ENCODE measurements around the gene NELFE.
"Not testable (repeated sequence)": the region's sequence is repeated elsewhere in the genome, so short reads cannot be mapped to it uniquely, and the experiment has no call there.

The NELFE gene

DNA sequence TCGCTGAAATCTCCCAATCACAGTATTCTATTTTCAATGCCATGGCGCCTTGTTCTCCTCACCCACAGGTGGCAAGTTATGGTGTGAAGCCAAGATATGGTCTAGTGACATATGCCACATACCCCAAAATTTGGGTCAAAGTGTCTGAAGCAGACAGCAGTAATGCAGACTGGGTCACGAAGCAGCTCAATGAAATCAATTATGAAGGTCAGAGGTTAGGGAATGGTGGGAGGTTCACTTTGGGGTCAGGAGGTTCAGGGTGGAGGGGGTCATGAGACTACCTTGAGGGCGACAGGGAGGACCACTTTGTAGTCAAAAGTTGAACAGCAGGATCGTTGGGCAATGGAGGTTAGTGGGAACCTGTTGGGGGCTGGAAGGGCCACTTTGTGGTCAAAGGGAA lies 10.5 kb downstream of the NELFE start:
- DNase-seq, result no peak

DNA sequence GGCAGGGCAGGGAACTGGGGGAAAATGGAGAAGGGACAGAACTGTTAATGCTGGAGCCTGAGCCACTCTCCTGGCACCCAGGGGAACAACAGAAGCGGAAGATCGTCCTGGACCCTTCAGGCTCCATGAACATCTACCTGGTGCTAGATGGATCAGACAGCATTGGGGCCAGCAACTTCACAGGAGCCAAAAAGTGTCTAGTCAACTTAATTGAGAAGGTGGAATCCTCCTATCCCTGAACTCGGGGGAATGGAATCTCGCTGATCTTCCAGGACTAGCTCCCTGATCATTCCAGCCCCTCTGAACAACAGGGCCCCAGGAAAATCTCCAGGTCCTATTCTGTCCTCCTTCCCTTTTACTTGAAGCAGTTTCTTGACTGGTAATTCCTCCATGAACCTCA lies 10.9 kb downstream of the NELFE start:
- no peak for DNase-seq

DNA sequence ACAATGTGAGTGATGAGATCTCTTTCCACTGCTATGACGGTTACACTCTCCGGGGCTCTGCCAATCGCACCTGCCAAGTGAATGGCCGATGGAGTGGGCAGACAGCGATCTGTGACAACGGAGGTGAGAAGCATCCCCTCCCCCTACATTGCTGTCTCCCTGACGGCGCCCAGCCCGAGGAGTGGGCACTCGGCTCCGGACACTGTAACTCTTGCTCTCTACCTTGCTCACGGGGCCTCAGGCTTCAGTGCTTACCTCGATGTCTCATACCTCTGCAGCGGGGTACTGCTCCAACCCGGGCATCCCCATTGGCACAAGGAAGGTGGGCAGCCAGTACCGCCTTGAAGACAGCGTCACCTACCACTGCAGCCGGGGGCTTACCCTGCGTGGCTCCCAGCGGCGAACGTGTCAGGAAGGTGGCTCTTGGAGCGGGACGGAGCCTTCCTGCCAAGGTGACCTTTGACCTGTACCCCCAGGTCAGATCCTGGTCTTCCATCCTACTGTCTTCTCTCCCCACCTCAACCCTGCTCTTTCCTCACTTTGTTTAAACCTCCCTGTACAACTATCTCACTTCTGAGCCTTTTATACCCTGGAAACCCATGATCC lies 11.6 kb downstream of the NELFE start:
- DNase-seq, result no peak

DNA sequence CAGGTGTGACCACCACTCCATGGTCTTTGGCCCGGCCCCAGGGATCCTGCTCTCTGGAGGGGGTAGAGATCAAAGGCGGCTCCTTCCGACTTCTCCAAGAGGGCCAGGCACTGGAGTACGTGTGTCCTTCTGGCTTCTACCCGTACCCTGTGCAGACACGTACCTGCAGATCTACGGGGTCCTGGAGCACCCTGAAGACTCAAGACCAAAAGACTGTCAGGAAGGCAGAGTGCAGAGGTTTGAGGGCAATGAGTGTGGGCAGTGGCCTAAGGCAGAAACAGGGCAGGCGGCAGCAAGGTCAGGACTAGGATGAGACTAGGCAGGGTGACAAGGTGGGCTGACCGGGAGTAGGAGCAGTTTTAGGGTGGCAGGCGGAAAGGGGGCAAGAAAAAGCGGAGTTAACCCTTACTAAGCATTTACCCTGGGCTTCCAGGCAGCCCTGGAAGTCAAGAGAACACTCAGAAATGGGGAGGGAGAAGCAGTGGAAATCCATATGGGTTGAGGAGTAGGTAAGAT lies 12.3 kb downstream of the NELFE start:
- DNase-seq, result no peak

DNA sequence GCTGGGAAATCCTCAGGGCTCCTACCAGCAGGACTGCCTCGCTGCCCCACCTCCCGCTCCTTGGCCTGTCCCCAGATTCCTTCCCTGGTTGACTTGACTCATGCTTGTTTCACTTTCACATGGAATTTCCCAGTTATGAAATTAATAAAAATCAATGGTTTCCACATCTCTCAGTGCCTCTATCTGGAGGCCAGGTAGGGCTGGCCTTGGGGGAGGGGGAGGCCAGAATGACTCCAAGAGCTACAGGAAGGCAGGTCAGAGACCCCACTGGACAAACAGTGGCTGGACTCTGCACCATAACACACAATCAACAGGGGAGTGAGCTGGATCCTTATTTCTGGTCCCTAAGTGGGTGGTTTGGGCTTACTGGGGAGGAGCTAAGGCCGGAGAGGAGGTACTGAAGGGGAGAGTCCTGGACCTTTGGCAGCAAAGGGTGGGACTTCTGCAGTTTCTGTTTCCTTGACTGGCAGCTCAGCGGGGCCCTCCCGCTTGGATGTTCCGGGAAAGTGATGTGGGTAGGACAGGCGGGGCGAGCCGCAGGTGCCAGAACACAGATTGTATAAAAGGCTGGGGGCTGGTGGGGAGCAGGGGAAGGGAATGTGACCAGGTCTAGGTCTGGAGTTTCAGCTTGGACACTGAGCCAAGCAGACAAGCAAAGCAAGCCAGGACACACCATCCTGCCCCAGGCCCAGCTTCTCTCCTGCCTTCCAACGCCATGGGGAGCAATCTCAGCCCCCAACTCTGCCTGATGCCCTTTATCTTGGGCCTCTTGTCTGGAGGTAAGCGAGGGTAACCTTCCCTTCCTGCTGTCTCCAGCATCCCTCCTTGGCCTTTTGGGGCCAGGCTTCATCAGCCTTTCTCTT lies 13.0 kb downstream of the NELFE start, which contains the start of gene CFB:
CFB (plus strand) TSS at position 589 of the 863 bp plus-strand sequence; CDS start at position 716, 127 bp downstream.
- DNase-seq, result no peak

DNA sequence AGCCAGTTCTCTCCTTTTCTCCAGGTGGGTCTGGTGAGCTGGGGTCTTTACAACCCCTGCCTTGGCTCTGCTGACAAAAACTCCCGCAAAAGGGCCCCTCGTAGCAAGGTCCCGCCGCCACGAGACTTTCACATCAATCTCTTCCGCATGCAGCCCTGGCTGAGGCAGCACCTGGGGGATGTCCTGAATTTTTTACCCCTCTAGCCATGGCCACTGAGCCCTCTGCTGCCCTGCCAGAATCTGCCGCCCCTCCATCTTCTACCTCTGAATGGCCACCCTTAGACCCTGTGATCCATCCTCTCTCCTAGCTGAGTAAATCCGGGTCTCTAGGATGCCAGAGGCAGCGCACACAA lies 13.6 kb downstream of the NELFE start:
- no peak for DNase-seq

DNA sequence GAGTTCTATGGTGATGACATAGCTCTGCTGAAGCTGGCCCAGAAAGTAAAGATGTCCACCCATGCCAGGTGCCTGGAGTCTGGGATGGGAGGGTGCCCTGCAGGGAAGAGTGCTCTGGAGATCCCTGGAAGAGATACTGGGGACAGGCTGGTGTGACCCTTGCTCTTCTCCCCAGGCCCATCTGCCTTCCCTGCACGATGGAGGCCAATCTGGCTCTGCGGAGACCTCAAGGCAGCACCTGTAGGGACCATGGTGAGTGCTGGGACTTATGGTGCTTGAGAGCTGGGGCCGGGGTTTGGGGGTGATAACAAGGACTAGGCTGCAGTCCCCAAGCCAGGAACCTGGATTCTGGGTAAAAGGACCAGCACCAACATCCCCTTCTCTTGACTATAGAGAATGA lies 15.0 kb downstream of the NELFE start:
- no peak for DNase-seq

DNA sequence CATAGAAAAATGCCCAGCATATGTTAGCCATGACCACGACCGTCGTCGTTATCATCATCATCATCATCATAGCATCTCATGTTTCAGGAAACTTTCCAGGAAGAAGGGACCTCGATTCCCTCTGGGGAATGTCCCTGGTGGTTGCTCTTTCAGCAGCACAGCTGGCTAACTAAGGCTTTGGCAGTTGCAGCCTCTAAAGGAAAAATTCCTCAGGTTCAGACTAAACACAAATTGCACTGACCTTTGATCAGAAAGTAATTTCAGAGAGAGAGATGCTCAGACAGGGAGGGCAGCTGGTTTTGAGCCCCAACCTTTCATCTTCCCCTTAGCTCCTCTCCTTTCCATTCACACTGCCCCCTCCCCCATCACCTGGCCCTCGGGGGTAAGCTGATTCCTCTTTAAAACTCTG lies 18.5 kb downstream of the NELFE start:
- no peak for DNase-seq

DNA sequence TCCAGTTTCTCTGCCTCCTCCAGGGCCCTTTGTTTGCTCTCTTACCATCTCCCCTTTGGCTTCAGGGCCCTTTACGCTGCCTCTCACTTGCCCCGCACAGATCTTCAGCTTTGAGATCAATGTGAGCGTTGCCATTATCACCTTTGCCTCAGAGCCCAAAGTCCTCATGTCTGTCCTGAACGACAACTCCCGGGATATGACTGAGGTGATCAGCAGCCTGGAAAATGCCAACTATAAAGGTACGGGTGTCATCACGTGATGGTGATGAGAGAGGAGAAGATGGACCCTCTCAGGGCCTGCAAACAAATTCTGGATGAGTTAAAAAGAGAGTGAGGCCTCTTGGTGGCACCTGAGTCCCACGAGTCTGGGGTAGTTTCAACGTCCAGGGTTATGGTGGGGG lies 22.9 kb downstream of the NELFE start:
- DNase-seq, result no peak

DNA sequence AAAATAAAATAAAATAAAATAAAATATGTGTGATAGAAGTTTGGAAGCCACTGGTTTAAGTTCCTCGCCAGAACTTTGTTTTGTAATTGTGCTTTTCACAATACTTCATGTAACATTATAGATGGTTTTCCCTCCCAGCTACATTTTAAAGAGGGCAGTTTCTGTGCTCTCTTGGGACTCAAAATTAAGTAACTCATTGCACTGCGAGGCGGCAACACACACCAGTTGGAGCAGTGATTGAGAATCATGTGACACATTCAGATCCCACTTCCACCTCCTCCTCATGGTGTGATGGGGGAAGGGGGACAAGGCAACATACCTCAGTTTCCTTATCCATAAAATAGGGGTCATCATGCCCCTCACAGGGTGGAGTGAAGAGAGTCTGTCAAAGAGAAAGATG lies 23.8 kb downstream of the NELFE start:
- no peak for DNase-seq

DNA sequence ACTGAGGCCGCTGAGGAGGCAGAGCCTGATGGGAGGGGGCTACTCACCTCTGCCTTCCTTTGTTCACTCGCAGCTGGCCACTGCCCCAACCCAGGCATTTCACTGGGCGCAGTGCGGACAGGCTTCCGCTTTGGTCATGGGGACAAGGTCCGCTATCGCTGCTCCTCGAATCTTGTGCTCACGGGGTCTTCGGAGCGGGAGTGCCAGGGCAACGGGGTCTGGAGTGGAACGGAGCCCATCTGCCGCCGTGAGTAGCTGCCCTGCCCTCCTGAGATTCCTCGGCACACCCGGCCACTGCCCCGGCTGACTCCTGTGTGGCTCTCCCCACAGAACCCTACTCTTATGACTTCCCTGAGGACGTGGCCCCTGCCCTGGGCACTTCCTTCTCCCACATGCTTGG lies 25.2 kb downstream of the NELFE start:
- no peak for DNase-seq

DNA sequence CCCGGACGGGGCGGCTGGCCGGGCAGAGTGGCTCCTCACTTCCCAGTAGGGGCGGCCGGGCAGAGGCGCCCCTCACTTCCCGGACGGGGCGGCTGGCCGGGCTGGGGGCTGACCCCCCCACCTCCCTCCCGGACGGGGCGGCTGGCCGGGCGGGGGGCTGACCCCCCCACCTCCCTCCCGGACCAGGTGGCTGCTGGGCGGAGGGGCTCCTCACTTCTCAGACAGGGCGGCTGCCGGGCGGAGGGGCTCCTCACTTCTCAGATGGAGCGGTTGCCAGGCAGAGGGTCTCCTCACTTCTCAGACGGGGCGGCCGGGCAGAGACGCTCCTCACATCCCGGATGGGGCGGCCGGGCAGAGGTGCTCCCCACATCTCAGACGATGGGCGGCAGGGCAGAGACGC lies 26.6 kb downstream of the NELFE start:
- not testable (repeated sequence) for DNase-seq

DNA sequence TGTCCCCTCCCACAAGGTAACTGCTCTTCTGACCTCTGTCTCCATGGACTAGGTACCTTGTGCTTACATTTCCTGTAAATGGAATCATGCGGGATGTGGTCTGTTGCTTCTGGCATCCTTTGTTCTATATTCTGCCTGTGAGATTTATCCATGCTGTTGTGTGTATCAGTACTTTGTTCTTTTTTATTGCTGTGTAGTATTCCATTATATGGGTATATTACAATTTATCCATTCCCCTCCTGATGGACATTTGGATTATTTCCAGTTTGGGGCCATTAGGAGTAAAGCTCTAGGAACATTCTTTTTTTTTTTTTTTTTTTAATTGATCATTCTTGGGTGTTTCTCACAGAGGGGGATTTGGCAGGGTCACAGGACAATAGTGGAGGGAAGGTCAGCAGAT lies 27.8 kb downstream of the NELFE start:
- DNase-seq, result no peak

DNA sequence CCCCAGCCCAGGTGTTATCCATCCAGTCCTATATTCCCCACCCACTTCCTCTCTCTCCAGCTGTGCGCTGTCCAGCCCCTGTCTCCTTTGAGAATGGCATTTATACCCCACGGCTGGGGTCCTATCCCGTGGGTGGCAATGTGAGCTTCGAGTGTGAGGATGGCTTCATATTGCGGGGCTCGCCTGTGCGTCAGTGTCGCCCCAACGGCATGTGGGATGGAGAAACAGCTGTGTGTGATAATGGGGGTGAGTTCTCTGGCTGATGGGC lies 30.2 kb downstream of the NELFE start:
- no peak for DNase-seq

DNA sequence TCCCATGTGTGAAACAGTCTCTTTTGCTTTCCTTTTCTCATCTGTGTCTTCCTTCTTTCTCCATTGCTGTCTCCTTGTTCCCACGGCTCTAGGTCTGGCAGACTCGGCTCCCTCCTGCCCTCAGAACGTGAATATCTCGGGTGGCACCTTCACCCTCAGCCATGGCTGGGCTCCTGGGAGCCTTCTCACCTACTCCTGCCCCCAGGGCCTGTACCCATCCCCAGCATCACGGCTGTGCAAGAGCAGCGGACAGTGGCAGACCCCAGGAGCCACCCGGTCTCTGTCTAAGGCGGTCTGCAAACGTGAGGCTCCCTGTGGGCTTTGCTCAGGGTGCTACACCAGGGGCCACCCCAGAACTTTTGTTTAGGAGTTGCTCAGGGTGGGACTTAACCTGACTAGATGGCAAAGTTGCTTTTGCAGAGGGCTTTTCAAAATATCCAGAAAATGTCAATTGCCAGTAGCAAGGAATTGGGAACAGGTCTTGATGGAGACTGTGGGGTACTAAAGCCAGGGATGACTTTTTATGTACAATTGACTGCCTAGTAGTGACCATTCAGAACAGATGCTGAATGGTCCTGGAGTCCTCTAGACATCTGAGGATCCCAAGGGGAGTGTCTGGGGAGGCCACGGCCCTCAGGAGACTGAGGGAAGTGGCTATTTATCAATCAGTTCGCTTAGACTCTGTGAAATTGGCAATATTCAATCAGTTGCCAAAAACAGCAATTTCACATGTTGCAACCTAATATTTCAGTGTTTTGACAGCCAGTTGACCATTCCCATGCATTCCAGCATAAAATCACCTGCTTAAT lies 30.7 kb downstream of the NELFE start:
- DNase-seq, result no peak

DNA sequence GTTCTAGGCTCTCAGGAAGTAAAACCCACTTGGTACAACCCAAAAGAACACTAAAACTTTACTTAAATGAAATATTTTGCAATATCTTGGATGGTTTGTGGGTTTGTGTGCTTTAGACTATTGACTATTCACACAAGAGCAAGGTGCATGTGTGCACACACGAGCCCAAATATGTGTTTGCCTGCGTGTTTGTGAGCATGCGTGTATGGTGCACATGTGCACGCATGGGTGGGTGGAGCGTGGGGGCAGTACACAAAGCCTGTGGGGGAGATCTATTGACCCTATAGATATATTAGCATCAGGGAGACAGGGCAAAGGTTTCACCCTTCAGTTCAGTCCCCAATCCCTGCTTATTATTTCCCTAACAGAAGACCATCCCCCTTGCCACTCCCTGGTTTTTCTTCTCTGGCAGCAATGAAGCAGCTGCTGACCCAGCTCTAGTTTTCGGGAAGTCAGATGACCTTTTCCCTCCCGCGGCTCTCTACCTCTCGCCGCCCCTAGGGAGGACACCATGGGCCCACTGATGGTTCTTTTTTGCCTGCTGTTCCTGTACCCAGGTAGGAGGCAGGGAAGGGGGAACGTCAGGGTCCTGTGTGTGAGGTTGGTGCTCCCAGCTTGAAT lies 31.4 kb downstream of the NELFE start, which contains the start of gene C2:
C2 (plus strand) TSS at position 476 of the 621 bp plus-strand sequence; CDS start at position 512, 36 bp downstream.
- no peak for DNase-seq

DNA sequence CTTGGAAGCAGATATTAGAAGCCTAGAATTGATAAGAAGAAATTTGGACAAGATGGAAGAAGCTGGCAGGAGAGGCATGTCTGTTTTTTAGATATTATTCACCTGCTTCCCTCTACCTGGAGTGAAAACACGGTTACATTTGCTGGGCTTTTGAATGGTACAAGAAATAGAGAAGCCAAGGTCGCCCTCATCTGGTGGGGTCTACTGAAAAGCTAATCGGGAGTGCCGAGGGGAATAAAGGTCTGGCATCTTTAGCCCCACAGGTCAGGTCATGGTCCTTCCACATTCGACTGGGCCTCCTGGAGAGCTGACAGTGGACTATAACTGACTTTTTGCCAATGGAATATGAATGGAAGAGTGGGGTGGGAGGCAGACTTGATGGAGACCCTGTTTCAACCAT lies 35.8 kb downstream of the NELFE start:
- no peak for DNase-seq

DNA sequence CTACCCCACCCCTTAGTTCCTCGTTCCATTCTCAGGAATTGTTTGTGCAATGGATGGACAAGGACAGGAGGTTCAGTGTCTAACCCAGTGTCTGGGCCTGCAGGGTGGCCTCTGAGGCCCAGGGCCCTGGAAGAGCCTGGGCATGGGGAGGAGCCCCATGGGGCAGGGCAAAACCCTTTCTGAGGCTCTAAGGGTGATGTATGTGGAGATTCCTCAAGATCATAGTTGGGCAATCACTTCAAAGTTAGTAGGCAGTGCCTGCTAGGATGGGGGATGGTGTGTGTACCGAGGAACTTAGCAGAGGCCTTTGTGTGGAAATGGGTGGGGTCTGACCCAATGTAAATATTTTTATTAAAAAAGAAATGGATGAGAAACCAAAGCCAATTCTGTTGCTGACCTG lies 38.0 kb downstream of the NELFE start:
- DNase-seq, result no peak

DNA sequence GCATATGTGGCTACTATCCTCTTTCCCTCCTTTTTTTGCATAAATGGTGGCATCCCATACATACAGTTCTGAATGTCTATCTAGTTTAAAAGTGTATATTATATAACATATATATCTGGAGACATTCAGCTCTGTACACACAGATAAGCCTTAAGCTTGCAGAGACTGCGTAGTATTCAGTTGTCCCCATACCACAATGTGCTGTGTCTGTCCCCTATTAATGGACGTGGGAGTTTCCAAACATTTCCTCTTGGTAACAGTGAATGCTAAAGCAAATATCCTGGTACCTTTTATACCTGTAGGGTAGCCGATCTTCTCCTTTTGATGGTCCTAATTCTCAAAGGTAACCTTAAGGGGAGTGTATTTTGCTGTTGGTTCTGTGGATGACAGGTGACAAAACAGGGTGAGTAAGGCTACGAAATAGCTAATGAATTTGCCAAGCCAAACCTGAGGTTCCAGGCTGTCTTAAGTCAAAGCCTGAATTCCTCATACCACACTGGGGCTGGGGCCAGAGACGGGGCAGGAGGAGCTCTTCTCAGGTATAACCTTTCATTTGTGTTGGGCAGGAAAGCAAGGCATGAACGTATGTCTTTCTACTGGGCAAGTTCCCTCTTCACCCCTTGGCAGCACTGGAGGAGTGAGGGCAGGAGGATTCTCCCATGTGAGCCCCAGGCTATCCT lies 39.0 kb downstream of the NELFE start:
- no peak for DNase-seq

DNA sequence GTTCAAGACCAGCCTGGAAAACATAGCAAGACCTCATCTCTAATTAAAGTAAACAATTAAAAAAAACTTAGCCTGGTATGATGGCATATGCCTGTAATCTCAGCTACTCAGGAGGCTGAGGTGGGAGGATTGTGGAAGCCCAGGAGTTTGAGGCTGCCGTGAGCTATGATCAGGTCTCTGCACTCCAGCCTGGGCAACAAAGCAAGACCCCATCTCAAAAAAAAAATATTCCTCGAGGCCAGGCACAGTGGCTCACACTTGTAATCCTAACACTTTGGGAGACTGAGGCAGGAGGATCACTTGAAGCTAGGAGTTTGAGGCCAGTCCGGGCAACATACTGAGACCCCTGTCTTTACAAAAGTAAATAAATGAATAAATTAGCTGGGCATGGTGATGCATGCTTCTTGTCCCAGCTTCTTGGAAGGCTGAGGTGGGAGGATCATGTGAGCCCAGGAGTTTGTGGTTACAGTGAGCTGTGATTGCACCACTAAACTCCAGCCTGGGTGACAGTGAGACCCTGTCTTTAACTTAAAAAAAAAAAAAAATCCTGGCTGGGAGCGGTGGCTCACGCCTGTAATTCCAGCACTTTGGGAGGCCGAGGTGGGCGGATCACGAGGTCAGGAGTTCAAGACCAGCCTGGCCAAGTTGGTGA lies 40.6 kb downstream of the NELFE start:
- no peak for DNase-seq

DNA sequence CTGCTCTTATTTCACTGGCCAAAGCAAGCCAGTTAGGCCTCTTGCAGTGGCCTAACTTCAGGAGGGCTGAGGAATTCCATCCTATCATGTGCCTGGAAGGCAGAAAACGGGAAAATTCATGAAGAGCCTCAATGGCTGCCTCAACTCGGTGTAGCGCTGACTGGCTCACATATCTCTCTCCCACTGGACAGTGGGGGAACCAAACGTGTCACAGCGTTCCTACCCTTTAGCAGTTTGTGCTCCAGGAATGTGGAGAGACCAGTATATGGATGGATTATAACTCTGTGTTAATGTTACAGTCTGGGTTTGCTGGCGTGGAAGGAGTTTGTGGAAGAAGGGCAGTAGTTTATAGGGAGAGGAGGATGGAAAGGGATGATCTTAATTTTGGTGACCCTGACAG lies 43.0 kb downstream of the NELFE start:
- no peak for DNase-seq

DNA sequence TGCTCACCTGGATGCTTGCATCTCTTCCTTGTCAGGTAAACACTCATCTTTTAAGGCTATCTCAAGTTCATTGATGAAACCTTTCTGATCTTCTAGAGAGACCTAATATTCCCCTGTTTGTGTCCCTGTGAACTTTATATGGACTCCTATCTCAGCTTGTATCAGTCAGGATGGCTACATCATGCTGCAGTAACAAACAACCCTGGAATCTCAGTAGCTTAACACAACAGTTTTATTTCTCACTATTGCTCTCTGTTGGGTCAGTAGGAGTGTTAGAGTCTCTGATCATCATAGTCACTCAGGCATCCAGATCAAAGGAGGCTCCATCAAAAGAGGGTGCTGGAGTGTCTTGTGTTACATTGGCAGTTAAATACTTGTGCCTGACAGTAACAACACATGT lies 43.4 kb downstream of the NELFE start:
- no peak for DNase-seq

All from CD4-positive, alpha-beta T cell treated with Interleukin-1 beta for 1 hour (primary cell).